Measurements from ENCODE around the gene TMUB1.

The TMUB1 gene

GRCh38 chr7:151085691-151086620, 2.7 kb upstream of the TMUB1 start, which contains the start of gene AGAP3:
Gene AGAP3, plus strand, starts transcription at chr7:151086475. Its CDS starts 267 bp downstream, at chr7:151086742.
- DNase-seq (ENCODE audit: low read depth, low spot score), result no peak

GRCh38 chr7:151085329-151085690, 2.0 kb upstream of the TMUB1 start:
- DNase-seq (ENCODE audit: low read depth, low spot score), result no peak

DNA sequence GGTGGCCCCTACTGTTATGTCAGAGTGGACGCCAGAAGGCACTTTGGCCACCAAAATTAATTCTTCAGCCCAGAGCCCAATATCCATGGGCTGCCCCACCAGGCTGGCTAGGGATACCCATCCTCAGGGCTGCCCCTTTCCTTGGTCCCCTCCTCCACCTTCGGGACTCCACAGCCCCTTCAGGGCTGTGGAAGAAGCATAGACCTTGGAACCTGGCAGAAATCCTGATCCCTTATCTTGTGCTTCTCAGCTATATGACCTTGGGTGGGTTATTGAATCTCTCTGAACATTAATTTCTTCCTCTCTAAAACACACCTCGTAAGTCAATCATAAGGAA, 499 bp upstream of the TMUB1 start:
- no peak for DNase-seq (ENCODE audit: low read depth, low spot score)

GRCh38 chr7:151082141-151083070, 887 bp downstream of the TMUB1 start:
- DNase-seq (ENCODE audit: low read depth, low spot score), result no peak

- DNase-seq (ENCODE audit: low read depth, low spot score), result no peak
These were observed 1.9 kb downstream of the TMUB1 start for GRCh38 chr7:151081170-151082101.

DNA sequence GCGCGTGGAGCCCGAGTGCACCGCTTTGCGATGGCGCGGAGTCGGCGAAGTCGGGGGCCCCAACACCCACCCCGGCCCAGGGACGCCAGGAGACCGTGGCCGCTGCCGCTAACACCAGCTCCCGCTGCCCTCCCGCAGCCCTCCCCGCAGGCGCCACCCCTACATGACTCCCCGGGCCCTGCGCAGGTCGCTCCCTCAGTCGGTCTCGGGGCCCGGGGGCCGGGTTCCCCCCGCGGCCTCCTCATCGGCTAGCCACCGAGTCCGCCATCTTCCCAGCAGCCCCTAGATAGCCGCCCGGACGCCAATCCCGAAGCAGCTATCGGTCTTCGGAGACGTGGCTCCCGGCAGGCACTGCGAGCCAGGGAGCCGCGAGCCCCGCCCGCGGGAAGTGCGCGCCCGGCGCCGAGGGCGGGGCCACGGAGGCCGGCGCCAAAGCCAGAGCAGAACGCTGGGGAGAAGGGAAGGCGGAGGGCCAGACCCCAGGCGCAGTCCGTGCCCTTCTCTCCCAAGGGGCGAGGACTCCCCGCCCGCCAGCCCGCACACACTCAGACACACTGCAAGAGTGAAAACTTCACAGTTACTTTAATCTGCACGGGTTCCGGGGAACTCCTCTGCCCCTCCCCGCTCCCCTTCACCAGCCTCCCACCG, 2.6 kb downstream of the TMUB1 start, which contains the start of gene FASTK:
Gene FASTK (minus strand): TSS at position 288 of the 648 bp plus-strand sequence. CDS start 43 bp downstream, at position 245.
- DNase-seq (ENCODE audit: low read depth, low spot score), result peak; percentile 75

- DNase-seq (ENCODE audit: low read depth, low spot score), result no peak
These were observed 3.2 kb downstream of the TMUB1 start for GRCh38 chr7:151080067-151080521.

DNA sequence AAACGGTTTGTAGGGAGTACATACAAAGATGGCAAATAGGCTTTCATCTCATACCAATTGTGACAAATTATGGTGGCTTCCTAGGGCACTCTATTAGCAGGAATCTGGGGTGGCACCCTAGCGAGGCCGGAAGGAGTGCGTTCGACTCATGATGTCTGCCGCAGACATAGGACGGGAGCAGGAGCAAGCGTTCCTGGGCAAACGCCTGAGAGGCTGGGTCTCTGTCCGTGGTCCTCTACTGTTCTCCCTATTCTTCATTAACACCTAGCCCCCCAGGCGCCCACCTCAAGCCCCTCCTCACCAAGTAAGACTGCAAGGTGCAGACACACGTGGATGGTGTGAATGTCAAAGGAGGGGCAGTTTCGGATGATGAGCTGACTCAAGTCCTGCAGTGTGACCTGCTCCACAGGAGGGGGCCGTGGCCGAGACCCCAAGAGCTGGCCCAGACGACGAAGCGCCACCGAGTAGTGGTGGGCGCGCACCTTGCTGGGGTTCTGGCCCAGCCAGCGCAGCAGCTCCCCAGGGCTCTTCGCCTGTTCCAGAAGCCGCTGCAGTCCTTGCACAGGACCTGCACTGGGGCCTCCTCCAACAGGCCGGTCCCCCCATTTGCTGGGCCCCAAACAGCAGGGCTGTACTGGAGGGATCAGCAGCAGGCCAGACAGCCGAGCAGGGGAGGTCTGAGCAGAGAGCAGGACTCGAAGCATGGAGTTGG, 3.9 kb downstream of the TMUB1 start:
- no peak for DNase-seq (ENCODE audit: low read depth, low spot score)

- no peak for DNase-seq (ENCODE audit: low read depth, low spot score)
These were observed 4.9 kb downstream of the TMUB1 start for GRCh38 chr7:151078233-151079040.

- no peak for DNase-seq (ENCODE audit: low read depth, low spot score)
These were observed 5.5 kb downstream of the TMUB1 start for GRCh38 chr7:151077705-151078232.

DNA sequence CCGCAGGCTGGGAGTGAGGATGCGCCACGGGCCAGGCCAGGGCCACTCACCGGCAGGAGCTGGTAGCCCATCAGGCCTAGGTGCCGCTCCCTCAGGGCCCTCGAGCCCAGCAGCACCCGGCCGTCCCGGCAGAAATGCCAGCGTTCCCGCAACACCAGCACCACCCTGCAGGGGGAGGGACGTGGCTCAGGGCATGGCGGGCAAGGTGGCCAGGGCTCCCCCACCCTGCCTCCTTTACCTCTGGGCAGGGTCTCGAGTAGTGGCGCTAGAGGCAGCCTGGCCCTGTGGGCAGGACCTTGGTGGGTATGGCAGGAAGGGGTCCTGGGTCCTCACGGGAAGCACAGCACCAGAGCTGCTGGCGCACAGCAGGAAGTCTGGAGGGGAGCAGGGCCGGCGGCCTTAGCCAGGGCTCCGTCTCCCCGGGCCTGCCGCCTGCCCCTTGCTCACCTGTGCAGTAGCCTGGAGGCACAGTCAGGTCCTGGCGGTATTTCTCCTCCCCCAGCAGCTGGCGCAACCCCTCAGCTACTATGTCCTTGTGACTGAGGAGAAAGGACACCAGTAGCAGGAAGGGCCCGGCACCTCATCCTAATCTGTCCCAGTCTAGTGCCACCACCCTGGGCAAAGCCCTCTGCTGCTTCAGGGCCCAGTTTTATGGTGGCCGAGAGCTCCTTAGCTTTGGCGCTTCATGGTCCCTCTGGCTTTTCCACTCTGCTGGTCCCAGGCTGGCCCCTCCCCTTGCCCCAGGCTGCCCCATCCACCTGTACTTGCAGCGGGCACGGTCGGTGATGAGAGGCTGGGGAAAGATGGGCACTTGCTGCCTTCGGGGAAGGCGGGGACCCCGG, 6.2 kb downstream of the TMUB1 start:
- no peak for DNase-seq (ENCODE audit: low read depth, low spot score)

GRCh38 chr7:151075978-151076426, 7.3 kb downstream of the TMUB1 start:
- DNase-seq (ENCODE audit: low read depth, low spot score), result no peak

DNA sequence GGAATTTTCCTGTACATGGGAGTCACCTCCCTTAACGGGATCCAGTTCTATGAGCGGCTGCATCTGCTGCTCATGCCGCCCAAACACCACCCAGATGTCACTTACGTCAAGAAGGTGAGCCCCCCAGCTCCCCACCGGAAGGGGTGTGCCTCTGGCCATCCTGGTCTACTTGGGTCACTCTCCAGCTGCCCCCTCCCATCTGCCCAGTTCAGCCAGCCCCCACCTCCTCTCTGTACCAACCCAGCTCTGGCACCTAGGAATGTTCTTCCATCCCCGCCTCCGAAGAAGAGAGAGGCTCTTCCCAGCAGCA, 7.7 kb downstream of the TMUB1 start:
- DNase-seq (ENCODE audit: low read depth, low spot score), result no peak

DNA sequence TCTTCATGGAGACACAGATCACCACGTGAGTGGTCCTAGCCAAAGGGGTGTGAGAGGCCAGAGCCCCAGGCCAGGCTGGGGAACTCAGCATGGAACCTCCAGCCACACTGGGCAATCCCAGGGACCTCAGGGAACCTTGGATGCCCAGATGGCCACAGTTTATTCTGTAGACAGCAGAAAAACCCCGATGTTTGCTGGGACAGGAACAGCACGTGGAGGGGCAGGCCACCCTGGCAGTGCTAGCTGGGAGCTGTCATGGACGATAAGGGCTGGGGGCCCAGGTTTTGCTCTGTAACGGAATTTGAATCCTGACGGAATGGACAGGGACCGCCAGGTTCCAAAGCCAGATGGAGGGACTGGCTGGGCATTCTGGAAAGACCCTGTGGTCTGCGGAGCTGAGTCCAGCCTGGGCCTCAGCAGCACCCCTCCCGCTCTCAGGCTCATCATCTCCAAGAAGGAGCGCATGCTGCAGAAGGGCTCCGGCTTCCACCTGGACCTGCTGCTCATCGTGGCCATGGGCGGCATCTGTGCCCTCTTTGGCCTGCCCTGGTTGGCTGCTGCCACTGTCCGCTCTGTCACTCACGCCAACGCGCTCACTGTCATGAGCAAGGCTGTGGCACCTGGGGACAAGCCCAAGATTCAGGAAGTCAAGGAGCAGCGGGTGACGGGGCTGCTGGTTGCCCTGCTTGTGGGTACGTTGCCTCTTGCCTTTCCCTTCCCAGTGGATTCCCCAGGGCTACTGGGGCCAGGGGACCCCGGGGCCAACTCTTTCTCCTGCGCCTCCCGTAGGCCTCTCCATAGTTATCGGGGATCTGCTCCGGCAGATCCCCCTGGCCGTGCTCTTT, 8.3 kb downstream of the TMUB1 start:
- no peak for DNase-seq (ENCODE audit: low read depth, low spot score)

GRCh38 chr7:151073990-151074389, 9.3 kb downstream of the TMUB1 start:
- no peak for DNase-seq (ENCODE audit: low read depth, low spot score)

DNA sequence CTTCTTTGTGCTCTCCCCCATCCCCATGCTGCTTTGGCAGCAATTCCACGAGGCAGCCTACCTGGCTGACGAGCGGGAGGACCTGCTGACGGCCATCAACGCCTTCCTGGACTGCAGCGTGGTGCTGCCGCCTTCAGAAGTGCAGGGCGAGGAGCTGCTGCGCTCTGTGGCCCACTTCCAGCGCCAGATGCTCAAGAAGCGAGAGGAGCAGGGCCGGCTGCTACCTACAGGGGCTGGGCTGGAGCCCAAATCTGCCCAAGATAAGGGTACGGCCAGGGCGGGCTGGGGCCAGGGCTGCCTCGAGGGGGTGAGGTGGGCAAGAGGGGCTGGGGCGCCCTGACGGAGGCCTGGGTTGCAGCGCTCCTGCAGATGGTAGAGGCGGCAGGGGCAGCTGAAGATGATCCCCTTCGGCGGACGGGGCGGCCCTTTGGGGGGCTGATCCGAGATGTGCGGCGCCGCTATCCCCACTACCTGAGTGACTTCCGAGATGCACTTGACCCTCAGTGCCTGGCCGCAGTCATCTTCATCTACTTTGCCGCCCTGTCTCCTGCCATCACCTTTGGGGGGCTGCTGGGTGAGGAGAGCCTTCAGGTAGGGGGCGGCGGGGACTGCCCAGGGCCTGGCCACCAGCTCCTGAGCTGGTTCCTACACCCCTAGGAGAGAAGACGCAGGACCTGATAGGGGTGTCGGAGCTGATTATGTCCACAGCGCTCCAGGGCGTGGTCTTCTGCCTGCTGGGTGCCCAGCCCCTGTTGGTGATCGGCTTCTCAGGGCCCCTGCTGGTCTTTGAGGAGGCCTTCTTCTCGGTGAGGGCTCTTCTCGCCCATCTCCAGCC, 12.0 kb downstream of the TMUB1 start:
- no peak for DNase-seq (ENCODE audit: low read depth, low spot score)
